KG1 (cell line): ENCODE measurements around the gene MCU.
"Not testable (repeated sequence)": the region's sequence is repeated elsewhere in the genome, so short reads cannot be mapped to it uniquely, and the experiment has no call there.

Experiments
- DNase-seq: peaks from one replicate; lab custom pipeline; 2025; lab: John Stamatoyannopoulos, UW

Gene MCU

DNA sequence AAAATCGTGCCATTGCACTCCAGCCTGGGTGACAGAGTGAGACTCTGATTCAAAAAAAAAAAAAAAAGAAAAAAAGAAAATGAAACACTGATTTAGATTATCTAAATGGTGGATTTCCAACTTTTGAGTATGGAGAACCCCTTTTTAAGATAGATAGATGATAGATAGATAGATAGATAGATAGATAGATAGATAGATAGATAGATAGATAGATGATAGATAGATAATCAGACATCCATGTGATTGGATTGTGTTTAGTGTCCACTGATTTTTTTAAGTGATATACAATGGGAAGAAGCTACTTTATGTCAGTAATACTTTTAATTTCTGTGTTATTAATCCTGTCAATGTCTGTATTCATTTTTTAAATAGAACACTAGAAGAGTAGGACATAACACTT, 207.6 kb downstream of the MCU start:
- no peak for DNase-seq

DNA sequence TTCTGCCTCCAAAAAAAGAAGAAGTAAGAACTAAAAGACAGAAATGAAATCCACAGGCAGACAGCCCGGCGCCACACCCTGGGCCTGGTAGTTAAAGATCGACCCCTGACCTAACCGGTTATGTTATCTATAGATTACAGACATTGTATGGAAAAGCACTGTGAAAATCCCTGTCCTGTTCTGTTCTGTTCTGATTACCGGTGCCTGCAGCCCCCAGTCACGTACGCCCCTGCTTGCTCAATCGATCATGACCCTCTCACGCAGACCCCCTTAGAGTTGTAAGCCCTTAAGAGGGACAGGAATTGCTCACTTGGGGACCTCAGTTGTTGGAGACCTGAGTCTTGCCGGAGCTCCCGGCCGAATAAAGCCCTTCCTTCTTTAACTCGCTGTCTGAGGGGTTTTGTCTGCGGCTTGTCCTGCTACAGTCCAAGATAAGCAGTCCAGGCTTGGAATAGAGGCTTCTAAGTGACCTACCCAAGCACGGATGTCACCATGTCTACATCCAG, 212.1 kb downstream of the MCU start:
- not testable (repeated sequence) for DNase-seq

DNA sequence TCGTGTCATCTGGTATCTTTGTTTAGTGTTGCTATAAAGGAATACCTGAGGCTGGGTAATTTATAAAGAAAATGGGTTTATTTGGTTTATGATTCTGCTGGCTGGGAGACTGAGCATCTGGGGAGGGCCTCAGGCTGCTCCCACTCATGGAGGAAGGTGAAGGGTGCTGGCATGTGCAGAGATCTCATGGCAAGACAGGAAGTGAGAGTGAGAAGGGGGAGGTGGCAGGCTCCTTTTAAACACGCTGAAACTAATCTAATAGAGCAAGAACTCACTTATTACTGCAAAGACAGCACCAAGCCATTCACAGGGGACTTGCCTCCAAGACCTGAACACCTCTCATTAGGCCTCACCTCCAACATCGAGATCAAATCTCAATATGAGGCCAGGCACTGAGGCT, 212.9 kb downstream of the MCU start:
- DNase-seq: no peak

DNA sequence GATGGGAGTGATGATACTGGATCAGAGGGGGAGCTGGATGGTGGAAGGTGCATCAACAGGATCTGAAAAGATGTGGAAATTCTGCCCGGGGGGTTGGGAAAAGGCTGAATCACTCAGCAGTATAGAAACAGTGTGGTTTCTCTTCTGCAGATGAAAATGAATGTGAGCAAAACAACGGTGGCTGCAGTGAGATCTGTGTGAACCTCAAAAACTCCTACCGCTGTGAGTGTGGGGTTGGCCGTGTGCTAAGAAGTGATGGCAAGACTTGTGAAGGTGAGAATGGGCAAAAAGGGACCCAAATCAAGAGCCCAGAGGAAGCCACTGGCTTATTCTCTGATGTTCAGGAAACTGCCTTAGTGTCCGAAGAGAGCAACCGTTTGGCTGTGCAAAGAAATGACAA, 214.5 kb downstream of the MCU start:
- no peak for DNase-seq

DNA sequence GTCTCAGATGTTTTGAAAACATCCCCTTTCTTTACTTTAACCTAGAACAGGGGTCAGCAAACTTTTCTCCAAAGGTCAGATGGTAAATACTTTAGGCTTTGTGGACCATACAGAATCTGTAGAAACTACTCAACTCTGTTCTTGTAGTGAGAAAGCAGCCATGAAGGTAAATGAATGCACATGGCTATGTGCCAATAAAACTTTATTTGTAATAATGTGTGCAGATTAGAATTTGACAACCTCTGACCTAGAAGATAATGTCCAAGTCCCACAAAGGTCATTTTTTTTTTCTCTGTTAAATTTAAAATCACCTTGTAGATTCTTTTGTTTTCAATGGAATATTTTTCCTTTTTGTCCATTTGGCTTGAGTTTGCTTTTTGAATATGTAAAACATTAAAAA, 218.8 kb downstream of the MCU start:
- DNase-seq: no peak

DNA sequence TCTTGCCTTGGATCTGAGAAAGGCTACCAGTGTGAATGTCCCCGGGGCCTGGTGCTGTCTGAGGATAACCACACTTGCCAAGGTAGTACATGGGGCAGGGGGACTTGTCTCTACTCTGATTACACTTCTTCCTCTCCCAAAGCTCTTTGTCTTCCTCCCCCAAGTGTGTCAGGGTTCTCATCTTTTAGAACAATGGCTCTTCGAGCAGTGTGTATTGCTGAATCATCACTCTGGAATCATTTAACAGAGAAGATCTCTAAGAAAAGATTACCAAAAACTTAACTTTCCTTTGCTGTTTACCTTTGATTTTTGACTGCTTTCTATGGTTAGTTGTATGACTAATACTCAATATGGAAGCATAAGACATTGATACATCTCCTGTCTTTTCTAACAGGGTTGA, 219.8 kb downstream of the MCU start:
- no peak for DNase-seq

DNA sequence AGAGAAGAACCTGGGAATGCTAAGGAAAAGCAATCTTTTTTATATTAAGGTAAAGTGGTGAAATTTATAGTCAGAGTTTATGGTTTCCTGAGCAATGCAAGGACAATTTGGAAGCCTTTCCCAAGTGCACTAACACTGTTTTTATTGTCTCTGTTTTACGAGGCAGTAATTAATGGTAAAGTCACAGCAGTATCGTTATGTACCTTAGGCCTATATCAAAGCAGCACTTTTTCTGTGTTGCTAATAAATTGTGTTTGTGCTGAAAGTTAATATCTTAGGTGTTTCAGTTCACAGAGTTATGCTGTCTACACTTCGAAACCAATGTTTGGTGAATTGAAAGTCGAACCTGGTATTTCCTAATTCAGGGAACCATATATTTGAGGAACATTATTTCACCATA, 220.8 kb downstream of the MCU start:
- DNase-seq: no peak

DNA sequence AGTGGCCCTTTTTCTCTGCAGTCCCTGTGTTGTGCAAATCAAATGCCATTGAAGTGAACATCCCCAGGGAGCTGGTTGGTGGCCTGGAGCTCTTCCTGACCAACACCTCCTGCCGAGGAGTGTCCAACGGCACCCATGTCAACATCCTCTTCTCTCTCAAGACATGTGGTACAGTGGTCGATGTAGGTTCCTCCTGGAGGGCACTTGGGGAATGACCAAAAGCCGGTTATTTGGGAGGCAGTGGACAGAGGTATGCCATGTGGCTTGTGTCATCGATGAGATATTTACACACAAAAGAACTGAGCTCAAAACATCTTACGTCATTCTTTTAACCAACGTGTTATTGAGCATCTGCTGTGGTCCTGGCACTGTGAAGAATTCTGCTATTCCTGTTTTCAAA, 221.3 kb downstream of the MCU start:
- DNase-seq: no peak

DNA sequence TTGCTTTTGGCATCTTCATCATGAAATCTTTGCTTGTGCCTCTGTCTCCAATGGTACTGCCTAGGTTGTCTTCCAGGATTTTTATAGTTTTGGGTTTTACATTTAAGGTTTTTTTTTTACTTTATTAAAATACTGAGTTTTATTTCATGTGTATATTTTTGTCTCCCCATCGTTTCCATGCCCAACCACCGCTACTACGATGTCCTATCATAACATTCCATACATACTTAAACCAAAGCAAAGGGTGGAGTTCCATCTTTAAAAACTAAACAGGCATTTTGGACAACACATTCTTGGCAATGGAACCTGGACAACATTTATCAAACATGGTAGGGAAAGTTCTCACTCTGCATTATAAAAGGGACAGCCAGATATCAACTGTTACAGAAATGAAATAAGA, 225.3 kb downstream of the MCU start:
- not testable (repeated sequence) for DNase-seq

DNA sequence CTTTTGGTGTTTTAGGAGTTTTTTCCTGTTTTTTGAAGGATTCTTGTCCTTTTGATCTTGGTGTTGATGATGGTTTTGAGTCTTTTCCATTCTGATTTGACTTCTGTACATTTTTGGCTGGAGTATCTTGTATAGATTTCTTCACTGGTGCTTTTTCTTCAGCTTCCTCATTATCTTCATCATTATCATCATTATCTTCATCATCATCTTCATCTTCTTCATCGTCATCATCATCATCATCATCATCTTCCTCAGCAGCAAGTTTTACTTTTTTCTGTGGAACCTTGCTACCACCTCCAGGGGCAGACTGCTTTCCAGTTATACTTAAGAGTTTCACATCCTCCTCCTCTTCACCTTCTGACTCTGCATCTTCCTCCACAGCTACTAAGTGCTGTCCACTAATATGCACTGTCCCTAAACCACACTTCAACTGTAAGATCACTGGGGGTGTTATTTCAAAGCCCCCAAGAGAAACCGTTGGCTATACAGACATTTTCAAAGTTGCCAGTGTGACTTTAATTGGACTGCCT, 225.9 kb downstream of the MCU start:
- not testable (repeated sequence) for DNase-seq

DNA sequence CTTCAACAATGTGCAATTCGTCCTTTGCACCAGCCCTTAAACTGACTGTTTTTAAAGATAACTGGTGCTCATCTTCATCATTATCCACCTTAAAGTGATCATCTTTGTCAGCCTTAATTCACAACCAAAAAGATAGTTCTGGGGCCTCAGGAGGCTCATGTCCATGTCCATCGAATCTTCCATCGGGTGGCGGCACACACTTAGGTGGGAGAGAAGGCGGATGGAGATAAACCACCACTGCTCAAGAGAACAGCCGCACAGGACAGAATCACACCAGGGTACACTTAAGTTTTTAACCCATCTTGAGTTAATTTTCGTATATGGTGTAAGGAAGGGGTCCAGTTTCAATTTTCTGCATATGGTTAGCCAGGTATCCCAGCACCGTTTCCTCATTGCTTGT, 226.4 kb downstream of the MCU start:
- no peak for DNase-seq

DNA sequence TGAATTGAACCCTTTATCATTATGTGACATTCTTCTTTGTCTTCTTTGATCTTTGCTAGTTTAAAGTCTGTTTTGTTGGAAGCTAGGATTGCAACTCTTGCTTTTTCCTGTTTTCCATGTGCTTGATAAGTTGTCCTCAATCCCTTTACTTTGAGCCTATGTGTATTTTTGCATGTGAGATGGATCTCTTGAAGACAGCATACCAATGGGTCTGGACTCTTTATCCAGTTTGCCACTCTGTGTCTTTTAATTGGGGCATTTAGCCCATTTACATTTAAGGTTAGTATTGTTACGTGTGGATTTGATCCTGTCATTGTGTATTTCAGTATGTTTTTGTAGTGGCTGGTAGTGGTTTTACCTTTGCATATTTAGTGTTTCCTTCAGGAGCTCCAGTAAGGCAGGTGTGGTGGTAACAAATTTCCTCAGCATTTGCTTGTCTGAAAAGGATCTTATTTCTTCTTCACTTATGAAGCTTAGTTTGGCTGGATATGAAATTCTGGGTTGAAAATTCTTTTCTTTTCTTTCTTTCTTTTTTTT, 229.3 kb downstream of the MCU start:
- not testable (repeated sequence) for DNase-seq

DNA sequence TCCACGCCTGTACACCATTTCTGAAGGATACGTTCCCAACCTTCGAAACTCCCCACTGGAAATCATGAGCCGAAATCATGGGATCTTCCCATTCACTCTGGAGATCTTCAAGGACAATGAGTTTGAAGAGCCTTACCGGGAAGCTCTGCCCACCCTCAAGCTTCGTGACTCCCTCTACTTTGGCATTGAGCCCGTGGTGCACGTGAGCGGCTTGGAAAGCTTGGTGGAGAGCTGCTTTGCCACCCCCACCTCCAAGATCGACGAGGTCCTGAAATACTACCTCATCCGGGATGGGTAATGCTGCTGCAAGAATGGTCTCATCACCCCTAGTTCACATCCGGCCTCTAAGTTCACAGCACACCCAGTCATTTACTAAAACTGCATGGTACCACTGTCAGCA, 232.4 kb downstream of the MCU start:
- no peak for DNase-seq

DNA sequence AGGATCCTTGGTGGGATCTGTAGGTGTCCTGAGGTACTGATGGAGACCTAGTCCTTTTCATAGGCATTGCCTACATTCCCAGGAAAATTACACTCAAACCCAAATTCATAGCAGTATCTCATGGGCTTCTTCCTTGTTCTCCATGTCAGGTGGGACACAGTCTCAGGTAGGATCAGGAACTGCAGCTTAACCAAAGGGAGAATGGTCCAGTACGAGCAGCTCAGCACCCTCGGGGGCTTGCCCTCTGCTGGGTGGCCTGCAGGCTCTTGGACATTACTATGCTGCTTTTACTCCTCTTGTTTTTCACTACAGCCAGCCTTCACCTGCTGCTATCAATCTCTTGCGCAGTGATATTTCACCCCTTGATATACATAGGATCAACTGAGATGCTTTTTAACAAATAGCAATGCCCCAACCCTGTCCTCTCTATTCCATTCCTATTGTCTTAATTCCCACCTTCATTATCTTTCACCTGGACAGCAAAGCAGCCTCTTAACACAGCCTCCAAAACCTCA, 234.1 kb downstream of the MCU start:
- no peak for DNase-seq

DNA sequence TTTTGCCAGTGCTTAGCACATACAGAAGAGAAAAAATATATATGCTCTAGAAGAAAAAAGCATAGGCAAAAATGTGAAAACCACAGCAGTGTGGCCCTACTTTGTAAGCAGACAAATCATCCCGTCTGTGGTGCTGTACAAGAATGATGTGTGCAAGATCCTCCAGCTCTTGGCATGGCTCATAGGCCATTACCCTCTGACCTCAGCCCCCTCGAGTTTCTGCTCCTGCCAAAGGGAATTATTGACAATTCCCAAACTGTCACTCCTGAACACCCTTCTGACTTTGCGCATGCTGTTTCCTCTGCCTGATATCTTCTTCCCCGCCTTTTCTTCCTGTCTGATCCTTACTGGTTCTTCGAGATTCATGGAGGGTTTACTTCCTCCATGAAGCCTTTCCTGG, 235.5 kb downstream of the MCU start:
- no peak for DNase-seq

DNA sequence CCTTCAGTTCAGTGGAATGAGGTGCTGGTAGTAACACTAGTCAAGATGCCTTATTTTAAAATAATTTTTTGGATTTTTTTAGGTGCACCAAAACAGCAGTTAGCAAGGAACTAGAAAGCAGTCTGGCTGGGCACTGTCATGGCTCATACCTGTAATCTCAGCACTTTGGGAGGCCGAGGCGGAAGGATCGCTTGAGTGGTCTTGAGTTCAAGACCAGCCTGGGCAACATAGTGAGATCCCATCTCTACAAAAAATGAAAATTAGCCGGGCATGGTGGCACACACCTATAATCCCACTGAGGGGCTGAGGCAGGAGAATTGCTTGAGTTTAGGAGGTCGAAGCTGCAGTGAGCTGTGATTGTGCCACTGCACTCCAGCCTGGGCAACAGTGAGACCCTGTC, 236.9 kb downstream of the MCU start:
- no peak for DNase-seq

DNA sequence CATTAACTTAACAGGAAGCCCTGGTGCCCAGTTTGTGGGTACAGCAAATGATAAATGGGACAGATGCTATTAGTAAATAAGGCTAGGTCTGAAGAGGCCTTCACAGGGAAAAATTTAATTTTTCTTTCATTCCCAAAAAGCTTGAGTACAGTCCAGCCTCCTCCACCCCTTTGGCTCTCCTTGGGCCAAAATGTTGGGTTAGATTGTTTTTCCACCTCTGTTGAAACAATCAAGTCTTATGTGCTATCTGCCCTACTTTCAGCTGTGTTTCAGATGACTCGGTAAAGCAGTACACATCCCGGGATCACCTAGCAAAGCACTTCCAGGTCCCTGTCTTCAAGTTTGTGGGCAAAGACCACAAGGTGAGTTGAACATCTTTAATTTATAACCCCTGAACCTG, 238.3 kb downstream of the MCU start:
- no peak for DNase-seq

DNA sequence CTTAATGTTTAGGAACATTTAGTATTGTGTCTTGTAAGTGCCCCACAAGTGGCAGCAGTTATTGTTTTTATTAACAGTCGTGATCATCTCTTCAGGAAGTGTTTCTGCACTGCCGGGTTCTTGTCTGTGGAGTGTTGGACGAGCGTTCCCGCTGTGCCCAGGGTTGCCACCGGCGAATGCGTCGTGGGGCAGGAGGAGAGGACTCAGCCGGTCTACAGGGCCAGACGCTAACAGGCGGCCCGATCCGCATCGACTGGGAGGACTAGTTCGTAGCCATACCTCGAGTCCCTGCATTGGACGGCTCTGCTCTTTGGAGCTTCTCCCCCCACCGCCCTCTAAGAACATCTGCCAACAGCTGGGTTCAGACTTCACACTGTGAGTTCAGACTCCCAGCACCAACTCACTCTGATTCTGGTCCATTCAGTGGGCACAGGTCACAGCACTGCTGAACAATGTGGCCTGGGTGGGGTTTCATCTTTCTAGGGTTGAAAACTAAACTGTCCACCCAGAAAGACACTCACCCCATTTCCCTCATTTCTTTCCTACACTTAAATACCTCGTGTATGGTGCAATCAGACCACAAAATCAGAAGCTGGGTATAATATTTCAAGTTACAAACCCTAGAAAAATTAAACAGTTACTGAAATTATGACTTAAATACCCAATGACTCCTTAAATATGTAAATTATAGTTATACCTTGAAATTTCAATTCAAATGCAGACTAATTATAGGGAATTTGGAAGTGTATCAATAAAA, 240.5 kb downstream of the MCU start:
- DNase-seq: no peak

DNA sequence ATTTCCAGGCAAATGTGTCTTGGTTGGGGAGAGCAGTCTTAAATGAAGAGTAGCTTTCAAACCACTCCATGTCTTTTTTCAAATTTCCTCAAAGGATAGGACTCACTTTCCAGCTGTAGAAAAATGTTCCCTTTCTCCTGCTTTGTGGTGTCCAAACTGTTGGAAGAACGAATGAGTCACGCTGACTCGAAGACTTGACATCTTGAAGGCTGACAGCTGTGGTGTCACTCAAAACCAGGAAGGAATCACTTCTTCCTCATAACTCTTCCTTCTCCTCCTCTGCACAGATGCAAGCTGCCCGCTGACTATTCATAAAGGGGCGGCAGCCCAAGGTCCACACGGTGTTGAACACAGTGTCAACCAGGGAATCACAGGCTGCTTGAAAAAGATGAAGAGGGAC, 243.4 kb downstream of the MCU start:
- DNase-seq: no peak
